Measurements from ENCODE around the gene LASP1NB.
"Not testable (repeated sequence)": the region's sequence is repeated elsewhere in the genome, so short reads cannot be mapped to it uniquely, and the experiment has no call there.

The LASP1NB gene

GRCh38 chr17:38947189-38947588 is 21.8 kb downstream of the LASP1NB start:
- H3K27ac ChIP-seq (ENCODE audit: low read length) = no peak overlapping the region
- H3K9me3 Mint-ChIP-seq = no peaks in the 10 kb centered on the region
- peaks cover 0 to 6% of the 10 kb centered on the region in 2 donors for H3K4me1 Mint-ChIP-seq
- H3K4me3 Mint-ChIP-seq = no peak overlapping the region
- no peaks in the 10 kb centered on the region for H3K36me3 Mint-ChIP-seq
- no peaks in the 10 kb centered on the region for H3K36me3 ChIP-seq (ENCODE audit: control insufficient read depth, insufficient read depth, low read length)
- no peak overlapping the region for H3K27ac Mint-ChIP-seq
- WGBS (ENCODE audit: insufficient coverage) = 94% methylated on average over 2 of the region's 2 CpGs
- DNase-seq = no peak
- intact Hi-C loops (cut with micrococcal nuclease) = no loop called here
- no peaks in the 10 kb centered on the region for H3K27me3 Mint-ChIP-seq (ENCODE audit: low read depth in 2 of 2)
- TF ChIP-seq CTCF (IDR thresholded peaks at IDR 0.05) = no peak
- no peak overlapping the region for H3K4me3 ChIP-seq (ENCODE audit: low read length)
- no peaks in the 10 kb centered on the region for H3K9me3 ChIP-seq (ENCODE audit: control insufficient read depth, insufficient read depth, low read length)
- no peaks in the 10 kb centered on the region for H3K27me3 ChIP-seq (ENCODE audit: control insufficient read depth, insufficient read depth, low read length)
- ATAC-seq = peak in 1 of 3 donors; percentile 40
- no peaks in the 10 kb centered on the region for H3K4me1 ChIP-seq (ENCODE audit: control insufficient read depth, insufficient read depth, low read length)

- intact Hi-C loops (cut with micrococcal nuclease); H3K4me1 Mint-ChIP-seq; H3K9me3 Mint-ChIP-seq; H3K27ac Mint-ChIP-seq; DNase-seq; H3K36me3 Mint-ChIP-seq; H3K4me3 Mint-ChIP-seq; ATAC-seq; H3K27me3 Mint-ChIP-seq (ENCODE audit: low read depth in 2 of 2); H3K4me3 ChIP-seq (ENCODE audit: low read length); H3K9me3 ChIP-seq (ENCODE audit: control insufficient read depth, insufficient read depth, low read length); H3K27ac ChIP-seq (ENCODE audit: low read length); H3K27me3 ChIP-seq (ENCODE audit: control insufficient read depth, insufficient read depth, low read length); H3K36me3 ChIP-seq (ENCODE audit: control insufficient read depth, insufficient read depth, low read length); H3K4me1 ChIP-seq (ENCODE audit: control insufficient read depth, insufficient read depth, low read length): not testable (repeated sequence)
- 91% methylated on average over 3 of the region's 7 CpGs for WGBS (ENCODE audit: insufficient coverage)
Measured at GRCh38 chr17:38953800-38954199, 28.4 kb downstream of the LASP1NB start.

- H3K27me3 ChIP-seq (ENCODE audit: control insufficient read depth, insufficient read depth, low read length) = no peaks in the 10 kb centered on the region
- no peaks in the 10 kb centered on the region for H3K9me3 ChIP-seq (ENCODE audit: control insufficient read depth, insufficient read depth, low read length)
- TF ChIP-seq CTCF (IDR thresholded peaks at IDR 0.05) = no peak
- DNase-seq (no peak), ATAC-seq (no peak)
- no peak overlapping the region for H3K4me3 ChIP-seq (ENCODE audit: low read length)
- Mint-ChIP-seq H3K36me3 (no peaks in the 10 kb centered on the region), H3K4me1 (peaks cover 0 to 7% of the 10 kb centered on the region in 2 donors), H3K9me3 (no peaks in the 10 kb centered on the region), H3K27ac (no peak overlapping the region), H3K4me3 (no peak overlapping the region), H3K27me3 (ENCODE audit: low read depth in 2 of 2) (no peaks in the 10 kb centered on the region)
- intact Hi-C loops (cut with micrococcal nuclease) = no loop called here
- no peaks in the 10 kb centered on the region for H3K36me3 ChIP-seq (ENCODE audit: control insufficient read depth, insufficient read depth, low read length)
- peaks cover 4% of the 10 kb centered on the region for H3K4me1 ChIP-seq (ENCODE audit: control insufficient read depth, insufficient read depth, low read length)
- no CpG with 5 or more reads among the region's 1 CpG for WGBS (ENCODE audit: insufficient coverage)
- H3K27ac ChIP-seq (ENCODE audit: low read length) = no peak overlapping the region
Measured at GRCh38 chr17:38958326-38958725, 32.9 kb downstream of the LASP1NB start.

GRCh38 chr17:38958756-38959155 is 33.3 kb downstream of the LASP1NB start:
- no peak overlapping the region for H3K27ac ChIP-seq (ENCODE audit: low read length)
- H3K4me3 ChIP-seq (ENCODE audit: low read length) = no peak overlapping the region
- no peak for TF ChIP-seq CTCF (IDR thresholded peaks at IDR 0.05)
- no peaks in the 10 kb centered on the region for H3K9me3 ChIP-seq (ENCODE audit: control insufficient read depth, insufficient read depth, low read length)
- ATAC-seq (no peak), DNase-seq (no peak)
- H3K27me3 ChIP-seq (ENCODE audit: control insufficient read depth, insufficient read depth, low read length) = no peaks in the 10 kb centered on the region
- Mint-ChIP-seq H3K27me3 (ENCODE audit: low read depth in 2 of 2) (no peaks in the 10 kb centered on the region), H3K4me3 (no peak overlapping the region), H3K36me3 (no peaks in the 10 kb centered on the region), H3K9me3 (no peaks in the 10 kb centered on the region), H3K4me1 (peaks cover 0 to 7% of the 10 kb centered on the region in 2 donors), H3K27ac (no peak overlapping the region)
- H3K4me1 ChIP-seq (ENCODE audit: control insufficient read depth, insufficient read depth, low read length) = peaks cover 4% of the 10 kb centered on the region
- H3K36me3 ChIP-seq (ENCODE audit: control insufficient read depth, insufficient read depth, low read length) = no peaks in the 10 kb centered on the region
- intact Hi-C loops (cut with micrococcal nuclease) = no loop called here

Measured in natural killer cell (primary cell).